ENCODE data around the gene SH3BP1. TPM values are rescaled to one million over a fixed set of nuclear protein-coding genes. Genes with fewer than 3 reads are reported as not detected.

Gene SH3BP1
- total RNA-seq, 1 experiment from 2014 or later: 39.4 TPM

DNA sequence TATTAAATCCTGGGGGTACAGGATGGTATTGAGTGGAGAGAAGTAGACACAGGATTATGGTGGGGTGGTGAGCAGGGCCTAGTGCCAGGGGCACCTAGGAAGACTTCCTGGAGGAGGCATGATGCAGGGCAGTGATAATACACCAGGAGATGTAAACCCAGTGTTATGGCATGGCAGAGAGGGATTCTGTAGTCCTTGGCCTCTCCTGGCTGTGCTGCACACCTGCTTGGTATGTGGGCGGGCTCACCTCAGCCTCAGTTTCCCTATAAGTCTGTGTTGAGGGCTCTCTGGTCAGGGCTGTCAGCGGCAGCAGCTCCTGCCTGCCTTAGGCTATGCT lies 21.2 kb downstream of the SH3BP1 start (continued):
- TF ChIP-seq, protein P1, sequence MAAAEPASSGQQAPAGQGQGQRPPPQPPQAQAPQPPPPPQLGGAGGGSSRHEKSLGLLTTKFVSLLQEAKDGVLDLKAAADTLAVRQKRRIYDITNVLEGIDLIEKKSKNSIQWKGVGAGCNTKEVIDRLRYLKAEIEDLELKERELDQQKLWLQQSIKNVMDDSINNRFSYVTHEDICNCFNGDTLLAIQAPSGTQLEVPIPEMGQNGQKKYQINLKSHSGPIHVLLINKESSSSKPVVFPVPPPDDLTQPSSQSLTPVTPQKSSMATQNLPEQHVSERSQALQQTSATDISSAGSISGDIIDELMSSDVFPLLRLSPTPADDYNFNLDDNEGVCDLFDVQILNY (CRISPR knock-in tag; IDR thresholded peaks at IDR 0.05): no peak
- TF ChIP-seq ZNF232 (CRISPR knock-in tag; IDR thresholded peaks at IDR 0.05) (no peak), GABPB1 (CRISPR knock-in tag; IDR thresholded peaks at IDR 0.05) (no peak), ZBTB21 (CRISPR knock-in tag; IDR thresholded peaks at IDR 0.05; ENCODE audit: borderline replicate concordance) (no peak), TCF7 (CRISPR knock-in tag; IDR thresholded peaks at IDR 0.05; ENCODE audit: low read depth) (no peak), SP1 (CRISPR knock-in tag; conservative IDR thresholded peaks at IDR 0.05) (no peak)
- TF ChIP-seq, protein P2, sequence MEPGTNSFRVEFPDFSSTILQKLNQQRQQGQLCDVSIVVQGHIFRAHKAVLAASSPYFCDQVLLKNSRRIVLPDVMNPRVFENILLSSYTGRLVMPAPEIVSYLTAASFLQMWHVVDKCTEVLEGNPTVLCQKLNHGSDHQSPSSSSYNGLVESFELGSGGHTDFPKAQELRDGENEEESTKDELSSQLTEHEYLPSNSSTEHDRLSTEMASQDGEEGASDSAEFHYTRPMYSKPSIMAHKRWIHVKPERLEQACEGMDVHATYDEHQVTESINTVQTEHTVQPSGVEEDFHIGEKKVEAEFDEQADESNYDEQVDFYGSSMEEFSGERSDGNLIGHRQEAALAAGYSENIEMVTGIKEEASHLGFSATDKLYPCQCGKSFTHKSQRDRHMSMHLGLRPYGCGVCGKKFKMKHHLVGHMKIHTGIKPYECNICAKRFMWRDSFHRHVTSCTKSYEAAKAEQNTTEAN (CRISPR knock-in tag; IDR thresholded peaks at IDR 0.05): no peak
- TF ChIP-seq, protein P3, sequence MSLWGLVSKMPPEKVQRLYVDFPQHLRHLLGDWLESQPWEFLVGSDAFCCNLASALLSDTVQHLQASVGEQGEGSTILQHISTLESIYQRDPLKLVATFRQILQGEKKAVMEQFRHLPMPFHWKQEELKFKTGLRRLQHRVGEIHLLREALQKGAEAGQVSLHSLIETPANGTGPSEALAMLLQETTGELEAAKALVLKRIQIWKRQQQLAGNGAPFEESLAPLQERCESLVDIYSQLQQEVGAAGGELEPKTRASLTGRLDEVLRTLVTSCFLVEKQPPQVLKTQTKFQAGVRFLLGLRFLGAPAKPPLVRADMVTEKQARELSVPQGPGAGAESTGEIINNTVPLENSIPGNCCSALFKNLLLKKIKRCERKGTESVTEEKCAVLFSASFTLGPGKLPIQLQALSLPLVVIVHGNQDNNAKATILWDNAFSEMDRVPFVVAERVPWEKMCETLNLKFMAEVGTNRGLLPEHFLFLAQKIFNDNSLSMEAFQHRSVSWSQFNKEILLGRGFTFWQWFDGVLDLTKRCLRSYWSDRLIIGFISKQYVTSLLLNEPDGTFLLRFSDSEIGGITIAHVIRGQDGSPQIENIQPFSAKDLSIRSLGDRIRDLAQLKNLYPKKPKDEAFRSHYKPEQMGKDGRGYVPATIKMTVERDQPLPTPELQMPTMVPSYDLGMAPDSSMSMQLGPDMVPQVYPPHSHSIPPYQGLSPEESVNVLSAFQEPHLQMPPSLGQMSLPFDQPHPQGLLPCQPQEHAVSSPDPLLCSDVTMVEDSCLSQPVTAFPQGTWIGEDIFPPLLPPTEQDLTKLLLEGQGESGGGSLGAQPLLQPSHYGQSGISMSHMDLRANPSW (CRISPR knock-in tag; conservative IDR thresholded peaks at IDR 0.05; ENCODE audit: low read depth): no peak
- TF ChIP-seq, protein P4, sequence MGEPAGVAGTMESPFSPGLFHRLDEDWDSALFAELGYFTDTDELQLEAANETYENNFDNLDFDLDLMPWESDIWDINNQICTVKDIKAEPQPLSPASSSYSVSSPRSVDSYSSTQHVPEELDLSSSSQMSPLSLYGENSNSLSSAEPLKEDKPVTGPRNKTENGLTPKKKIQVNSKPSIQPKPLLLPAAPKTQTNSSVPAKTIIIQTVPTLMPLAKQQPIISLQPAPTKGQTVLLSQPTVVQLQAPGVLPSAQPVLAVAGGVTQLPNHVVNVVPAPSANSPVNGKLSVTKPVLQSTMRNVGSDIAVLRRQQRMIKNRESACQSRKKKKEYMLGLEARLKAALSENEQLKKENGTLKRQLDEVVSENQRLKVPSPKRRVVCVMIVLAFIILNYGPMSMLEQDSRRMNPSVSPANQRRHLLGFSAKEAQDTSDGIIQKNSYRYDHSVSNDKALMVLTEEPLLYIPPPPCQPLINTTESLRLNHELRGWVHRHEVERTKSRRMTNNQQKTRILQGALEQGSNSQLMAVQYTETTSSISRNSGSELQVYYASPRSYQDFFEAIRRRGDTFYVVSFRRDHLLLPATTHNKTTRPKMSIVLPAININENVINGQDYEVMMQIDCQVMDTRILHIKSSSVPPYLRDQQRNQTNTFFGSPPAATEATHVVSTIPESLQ (CRISPR knock-in tag; IDR thresholded peaks at IDR 0.05): no peak

DNA sequence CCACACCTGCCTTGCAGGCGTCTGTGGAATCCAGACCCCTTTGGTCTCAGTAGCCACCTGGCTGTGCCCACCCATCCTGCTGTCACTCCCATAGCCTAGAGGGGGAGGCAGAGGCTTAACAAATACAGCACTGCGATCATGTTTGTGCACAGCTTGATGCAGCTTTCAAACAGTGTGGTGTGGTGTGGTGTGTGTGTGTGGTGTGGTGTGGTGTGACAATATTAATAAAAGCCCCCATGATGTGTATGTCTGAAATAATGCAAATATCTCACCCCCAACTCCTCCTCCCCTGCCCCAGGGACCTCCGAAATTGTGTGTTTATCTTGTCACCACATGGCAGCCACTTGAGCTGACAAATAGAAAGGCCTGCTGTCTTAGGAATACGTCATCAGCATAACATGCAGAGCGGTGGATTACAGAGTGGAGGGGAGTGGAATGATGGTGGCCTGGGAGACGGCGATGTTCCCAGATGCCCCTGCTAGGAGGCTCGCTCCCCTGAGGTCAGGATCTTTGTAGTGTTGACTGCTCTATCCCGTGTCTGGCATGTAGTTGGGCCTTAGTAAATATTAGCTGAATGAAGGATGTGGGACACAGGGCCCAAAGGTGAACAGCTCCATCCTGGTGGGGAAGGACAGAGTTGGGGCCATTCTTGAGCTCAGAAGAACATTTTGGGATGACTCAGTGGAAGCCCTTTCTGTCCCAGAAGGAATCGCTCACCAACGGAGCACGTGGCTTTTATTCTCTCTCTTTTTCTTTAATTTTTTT lies 21.9 kb downstream of the SH3BP1 start:
- Mint-ChIP-seq H3K9me3 (no peaks in the 10 kb centered on the region), H3K27me3 (ENCODE audit: low read depth) (no peaks in the 10 kb centered on the region), H3K4me3 (no peak overlapping the region), H3K27ac (peak overlapping the region; percentile 19; the same call in 1 of the 2 replicates), H3K4me1 (peaks cover 29% of the 10 kb centered on the region), H3K36me3 (peaks cover 10% of the 10 kb centered on the region; the same call in 1 of the 2 replicates)
- POLR2A ChIA-PET: no interaction called here
- CTCF ChIA-PET: interaction anchor here (0.7 to 12.1 kb wide), 14 partner anchors 10 to 130 kb away, joined by 3 to 161 read pairs (median 4); partner anchors contain the start of genes GGA1, LGALS1, SH3BP1 and TRIOBP
- ATAC-seq (no peak), DNase-seq (ENCODE audit: low spot score) (no peak)
- TF ChIP-seq ZNF416 (CRISPR knock-in tag; IDR thresholded peaks at IDR 0.05): no peak
- TF ChIP-seq ZBTB21 (CRISPR knock-in tag; IDR thresholded peaks at IDR 0.05; ENCODE audit: borderline replicate concordance): no peak
- no peak for TF ChIP-seq GTF2I (CRISPR knock-in tag; conservative IDR thresholded peaks at IDR 0.05)
- no peak for TF ChIP-seq ZNF263 (CRISPR knock-in tag; IDR thresholded peaks at IDR 0.05; ENCODE audit: low read depth)
- no peak for TF ChIP-seq JAZF1 (CRISPR knock-in tag; IDR thresholded peaks at IDR 0.05)
- TF ChIP-seq, protein P5, sequence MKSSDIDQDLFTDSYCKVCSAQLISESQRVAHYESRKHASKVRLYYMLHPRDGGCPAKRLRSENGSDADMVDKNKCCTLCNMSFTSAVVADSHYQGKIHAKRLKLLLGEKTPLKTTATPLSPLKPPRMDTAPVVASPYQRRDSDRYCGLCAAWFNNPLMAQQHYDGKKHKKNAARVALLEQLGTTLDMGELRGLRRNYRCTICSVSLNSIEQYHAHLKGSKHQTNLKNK (CRISPR knock-in tag; IDR thresholded peaks at IDR 0.05): no peak
- TF ChIP-seq, protein P6, sequence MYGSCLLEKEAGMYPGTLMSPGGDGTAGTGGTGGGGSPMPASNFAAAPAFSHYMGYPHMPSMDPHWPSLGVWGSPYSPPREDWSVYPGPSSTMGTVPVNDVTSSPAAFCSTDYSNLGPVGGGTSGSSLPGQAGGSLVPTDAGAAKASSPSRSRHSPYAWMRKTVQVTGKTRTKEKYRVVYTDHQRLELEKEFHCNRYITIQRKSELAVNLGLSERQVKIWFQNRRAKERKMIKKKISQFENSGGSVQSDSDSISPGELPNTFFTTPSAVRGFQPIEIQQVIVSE (CRISPR knock-in tag; IDR thresholded peaks at IDR 0.05; ENCODE audit: borderline replicate concordance): no peak
- TF ChIP-seq, protein P7, sequence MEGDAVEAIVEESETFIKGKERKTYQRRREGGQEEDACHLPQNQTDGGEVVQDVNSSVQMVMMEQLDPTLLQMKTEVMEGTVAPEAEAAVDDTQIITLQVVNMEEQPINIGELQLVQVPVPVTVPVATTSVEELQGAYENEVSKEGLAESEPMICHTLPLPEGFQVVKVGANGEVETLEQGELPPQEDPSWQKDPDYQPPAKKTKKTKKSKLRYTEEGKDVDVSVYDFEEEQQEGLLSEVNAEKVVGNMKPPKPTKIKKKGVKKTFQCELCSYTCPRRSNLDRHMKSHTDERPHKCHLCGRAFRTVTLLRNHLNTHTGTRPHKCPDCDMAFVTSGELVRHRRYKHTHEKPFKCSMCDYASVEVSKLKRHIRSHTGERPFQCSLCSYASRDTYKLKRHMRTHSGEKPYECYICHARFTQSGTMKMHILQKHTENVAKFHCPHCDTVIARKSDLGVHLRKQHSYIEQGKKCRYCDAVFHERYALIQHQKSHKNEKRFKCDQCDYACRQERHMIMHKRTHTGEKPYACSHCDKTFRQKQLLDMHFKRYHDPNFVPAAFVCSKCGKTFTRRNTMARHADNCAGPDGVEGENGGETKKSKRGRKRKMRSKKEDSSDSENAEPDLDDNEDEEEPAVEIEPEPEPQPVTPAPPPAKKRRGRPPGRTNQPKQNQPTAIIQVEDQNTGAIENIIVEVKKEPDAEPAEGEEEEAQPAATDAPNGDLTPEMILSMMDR (IDR thresholded peaks at IDR 0.05): no peak
- TF ChIP-seq CREB1 (CRISPR knock-in tag; IDR thresholded peaks at IDR 0.05): no peak
- TF ChIP-seq, protein P8, sequence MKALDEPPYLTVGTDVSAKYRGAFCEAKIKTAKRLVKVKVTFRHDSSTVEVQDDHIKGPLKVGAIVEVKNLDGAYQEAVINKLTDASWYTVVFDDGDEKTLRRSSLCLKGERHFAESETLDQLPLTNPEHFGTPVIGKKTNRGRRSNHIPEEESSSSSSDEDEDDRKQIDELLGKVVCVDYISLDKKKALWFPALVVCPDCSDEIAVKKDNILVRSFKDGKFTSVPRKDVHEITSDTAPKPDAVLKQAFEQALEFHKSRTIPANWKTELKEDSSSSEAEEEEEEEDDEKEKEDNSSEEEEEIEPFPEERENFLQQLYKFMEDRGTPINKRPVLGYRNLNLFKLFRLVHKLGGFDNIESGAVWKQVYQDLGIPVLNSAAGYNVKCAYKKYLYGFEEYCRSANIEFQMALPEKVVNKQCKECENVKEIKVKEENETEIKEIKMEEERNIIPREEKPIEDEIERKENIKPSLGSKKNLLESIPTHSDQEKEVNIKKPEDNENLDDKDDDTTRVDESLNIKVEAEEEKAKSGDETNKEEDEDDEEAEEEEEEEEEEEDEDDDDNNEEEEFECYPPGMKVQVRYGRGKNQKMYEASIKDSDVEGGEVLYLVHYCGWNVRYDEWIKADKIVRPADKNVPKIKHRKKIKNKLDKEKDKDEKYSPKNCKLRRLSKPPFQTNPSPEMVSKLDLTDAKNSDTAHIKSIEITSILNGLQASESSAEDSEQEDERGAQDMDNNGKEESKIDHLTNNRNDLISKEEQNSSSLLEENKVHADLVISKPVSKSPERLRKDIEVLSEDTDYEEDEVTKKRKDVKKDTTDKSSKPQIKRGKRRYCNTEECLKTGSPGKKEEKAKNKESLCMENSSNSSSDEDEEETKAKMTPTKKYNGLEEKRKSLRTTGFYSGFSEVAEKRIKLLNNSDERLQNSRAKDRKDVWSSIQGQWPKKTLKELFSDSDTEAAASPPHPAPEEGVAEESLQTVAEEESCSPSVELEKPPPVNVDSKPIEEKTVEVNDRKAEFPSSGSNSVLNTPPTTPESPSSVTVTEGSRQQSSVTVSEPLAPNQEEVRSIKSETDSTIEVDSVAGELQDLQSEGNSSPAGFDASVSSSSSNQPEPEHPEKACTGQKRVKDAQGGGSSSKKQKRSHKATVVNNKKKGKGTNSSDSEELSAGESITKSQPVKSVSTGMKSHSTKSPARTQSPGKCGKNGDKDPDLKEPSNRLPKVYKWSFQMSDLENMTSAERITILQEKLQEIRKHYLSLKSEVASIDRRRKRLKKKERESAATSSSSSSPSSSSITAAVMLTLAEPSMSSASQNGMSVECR (CRISPR knock-in tag; IDR thresholded peaks at IDR 0.05; ENCODE audit: borderline replicate concordance): no peak
- TF ChIP-seq ZNF121 (CRISPR knock-in tag; IDR thresholded peaks at IDR 0.05): no peak
- TF ChIP-seq TEAD1 (CRISPR knock-in tag; IDR thresholded peaks at IDR 0.05): no peak

Measured in WTC11 (cell line).